ENCODE results near the gene SFXN4.
"Not testable (repeated sequence)": the region's sequence is repeated elsewhere in the genome, so short reads cannot be mapped to it uniquely, and the experiment has no call there.

The SFXN4 gene

DNA sequence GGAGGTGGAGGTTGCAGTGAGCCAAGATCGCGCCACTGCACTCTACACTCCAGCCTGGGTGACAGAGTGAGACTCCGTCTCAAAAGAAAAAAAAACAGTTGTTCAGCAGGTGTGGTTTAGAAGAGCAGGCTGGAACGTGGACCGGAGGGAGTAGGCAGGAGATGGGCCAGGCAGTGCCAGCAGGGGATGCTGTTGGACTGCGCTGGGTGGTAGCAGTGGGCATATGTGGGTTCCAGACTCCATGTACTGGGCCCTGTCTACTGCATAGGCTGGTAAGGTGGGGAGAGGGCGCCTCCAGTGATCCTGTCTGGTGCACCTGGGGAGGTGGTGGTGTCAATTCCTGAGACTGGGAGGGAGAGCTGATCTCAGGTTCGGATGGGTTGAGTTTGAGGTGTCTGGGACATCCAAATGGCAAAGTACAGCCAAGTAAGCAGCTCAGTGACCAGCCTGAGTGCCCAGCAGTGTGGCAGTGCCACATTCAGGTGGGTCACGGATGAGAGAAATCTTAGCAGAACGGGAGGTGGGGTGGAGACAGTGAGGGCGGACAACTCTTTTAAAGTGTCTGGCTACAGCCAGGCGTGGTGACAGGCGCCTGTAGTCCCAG is 25.9 kb downstream of the SFXN4 start:
- TF ChIP-seq ZNF274 (IDR thresholded peaks at IDR 0.05; ENCODE audit: low read depth, low read length) = no peak
- no peak overlapping the region for H3K4me3 ChIP-seq (ENCODE audit: low read length)

DNA sequence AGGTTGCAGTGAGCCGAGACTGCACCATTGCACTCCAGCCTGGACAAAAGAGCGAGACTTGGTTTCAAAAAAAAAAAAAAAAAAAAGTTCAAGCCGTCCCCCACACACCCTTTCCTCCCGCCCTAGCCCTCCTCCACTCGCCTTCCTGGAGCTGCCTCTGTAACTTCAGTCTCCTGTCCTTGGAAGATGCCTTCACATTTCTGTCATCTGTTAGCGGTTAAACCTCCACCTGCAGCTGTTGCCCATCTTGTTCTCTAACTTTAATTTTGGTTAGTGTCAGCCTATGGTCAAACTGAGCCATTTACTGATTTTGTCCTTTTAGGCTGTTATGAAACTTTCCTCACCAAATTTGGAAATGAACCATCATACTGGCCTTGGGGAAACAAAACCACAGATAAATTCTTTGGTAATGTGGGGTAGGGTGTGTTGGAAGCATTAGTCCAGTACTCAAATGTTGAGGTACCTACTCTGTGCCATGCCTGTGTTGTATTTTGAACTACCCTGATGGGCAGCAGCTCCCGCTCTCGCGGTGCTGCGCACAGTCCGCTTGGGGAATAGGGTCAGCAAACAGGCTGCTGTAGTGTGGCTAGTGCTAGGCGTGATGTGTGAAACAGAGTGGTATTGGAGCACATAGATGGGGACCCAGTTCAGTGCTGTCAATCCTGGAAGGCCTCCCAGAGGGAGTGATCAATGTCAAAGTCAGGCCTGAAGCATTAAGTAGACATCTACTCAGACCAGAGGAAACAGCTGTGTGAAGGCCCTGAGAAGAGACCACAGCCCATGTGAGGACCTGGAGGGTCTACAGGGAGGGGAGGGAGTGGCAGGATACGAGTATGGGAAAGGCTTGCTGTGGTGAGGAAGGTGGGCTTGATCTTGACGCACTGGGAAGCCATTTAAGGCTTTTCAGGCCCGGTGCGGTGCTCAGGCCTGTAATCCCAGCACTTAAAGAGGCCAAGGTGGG is 26.9 kb downstream of the SFXN4 start:
- TF ChIP-seq ZNF274 (IDR thresholded peaks at IDR 0.05; ENCODE audit: low read depth, low read length) = no peak
- H3K4me3 ChIP-seq (ENCODE audit: low read length) = no peak overlapping the region

DNA sequence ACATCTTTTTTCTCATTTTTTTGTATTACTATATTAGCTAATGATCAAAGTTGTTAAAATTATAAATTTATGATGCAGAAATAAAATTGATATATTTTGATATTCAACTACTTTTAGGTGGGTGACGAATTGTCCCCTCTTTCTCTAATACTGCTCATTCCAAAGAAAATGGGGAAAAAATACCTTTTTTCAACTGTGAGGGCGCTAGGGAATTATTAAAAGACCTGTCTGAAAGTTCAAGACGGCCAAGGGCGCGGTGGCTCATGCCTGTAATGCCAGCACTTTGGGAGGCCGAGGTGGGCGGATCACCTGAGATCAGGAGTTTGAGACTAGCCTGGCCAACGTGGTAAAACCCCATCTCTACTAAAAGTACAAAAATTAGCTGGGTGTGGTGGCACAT is 27.6 kb downstream of the SFXN4 start:
- not testable (repeated sequence) for H3K4me3 ChIP-seq (ENCODE audit: low read length)

DNA sequence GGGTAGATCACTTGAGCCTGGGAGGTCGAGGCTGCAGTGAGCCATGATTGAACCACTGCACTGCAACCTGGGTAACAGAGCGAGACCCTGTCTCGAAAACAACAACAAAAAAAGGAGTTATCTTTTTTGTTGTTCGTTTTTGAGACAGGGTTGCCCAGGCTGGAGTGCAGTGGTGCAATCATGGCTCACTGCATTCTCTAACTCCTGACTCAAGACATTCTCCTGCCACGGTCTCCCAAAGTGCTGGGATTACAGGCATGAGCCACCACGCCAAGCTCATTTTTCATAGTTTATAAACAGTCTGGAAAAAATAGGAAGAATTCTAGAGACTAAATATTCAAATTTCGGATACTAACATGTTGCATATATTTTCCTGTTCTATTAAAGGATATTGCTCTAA is 29.4 kb downstream of the SFXN4 start:
- H3K4me3 ChIP-seq (ENCODE audit: low read length) = no peak overlapping the region
- no peak for TF ChIP-seq ZNF274 (IDR thresholded peaks at IDR 0.05; ENCODE audit: low read depth, low read length)

DNA sequence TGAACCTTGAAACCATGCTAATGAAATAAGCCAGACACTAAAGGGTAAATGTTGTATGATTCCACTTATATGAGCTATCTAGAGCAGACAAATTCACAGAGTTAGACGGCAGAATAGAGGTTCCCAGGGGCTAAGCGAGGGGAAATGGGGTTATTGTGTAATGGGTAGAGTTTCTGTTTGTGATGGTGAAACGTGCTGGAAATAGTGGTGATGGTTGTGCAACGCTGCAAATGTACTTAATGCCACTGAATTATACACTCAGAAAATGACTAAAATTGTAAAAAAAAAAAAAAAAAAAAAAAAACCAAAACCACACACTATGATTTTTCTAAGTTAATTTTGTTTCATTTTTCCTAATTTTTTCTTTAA is 30.0 kb downstream of the SFXN4 start:
- TF ChIP-seq ZNF274 (IDR thresholded peaks at IDR 0.05; ENCODE audit: low read depth, low read length) = no peak
- H3K4me3 ChIP-seq (ENCODE audit: low read length) = no peak overlapping the region

DNA sequence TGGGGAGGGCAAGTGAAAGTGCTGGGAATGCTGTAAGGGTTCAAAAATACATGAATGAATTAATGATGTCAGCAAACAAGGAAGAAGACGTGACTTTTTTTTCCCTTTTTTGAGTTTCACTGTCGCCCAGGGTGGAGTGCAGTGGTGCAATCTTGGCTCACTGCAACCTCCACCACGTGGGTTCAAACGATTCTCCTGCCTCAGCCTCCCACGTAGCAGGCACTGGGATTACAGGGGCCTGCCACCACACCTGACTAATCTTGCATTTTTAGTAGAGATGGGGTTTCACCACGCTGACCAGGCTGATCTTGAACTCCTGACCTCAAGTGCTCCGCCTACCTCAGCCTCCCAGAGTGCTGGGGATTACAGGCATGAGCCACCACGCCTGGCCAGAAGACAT is 31.6 kb downstream of the SFXN4 start:
- TF ChIP-seq ZNF274 (IDR thresholded peaks at IDR 0.05; ENCODE audit: low read depth, low read length) = no peak
- no peak overlapping the region for H3K4me3 ChIP-seq (ENCODE audit: low read length)

DNA sequence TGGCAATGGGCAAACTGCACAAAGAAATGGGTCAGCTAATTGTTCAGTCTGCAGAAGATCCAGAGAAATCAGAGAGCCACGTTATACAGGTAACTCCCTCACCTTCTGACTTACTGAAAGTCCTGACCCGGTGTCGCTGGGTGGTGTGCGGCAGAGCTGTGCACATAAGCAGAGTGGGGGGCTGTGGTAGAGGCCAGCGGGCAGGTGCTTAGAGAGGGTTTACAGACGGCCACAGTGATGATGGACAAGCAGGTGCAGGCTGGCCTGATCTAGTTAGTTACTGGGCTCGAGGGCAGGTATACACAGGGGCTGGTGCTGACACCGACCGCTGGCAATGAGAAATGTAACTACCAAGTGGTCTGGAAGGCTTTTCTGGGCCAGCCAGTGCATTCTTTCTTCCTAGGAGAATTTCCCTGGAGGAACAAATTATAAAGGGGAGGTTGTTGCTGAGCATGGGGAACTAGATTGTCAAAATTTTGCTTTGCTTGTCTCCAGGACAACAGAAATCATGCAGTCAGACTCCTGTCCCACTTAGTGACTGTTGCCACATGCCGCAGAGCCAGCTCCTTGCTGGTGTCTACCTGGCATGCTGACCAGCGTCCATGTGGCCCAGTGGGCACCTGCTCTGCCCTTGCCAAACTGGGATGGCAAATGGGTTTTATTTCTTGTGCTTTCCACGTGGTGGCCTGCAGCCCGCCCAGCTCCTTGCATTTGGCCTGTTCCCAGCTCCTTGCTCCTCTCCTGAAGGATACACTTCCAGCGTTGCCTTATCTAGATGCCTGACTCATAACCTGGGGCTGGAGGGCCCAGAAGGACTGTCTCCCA is 32.8 kb downstream of the SFXN4 start:
- no peak for TF ChIP-seq ZNF274 (IDR thresholded peaks at IDR 0.05; ENCODE audit: low read depth, low read length)
- no peak overlapping the region for H3K4me3 ChIP-seq (ENCODE audit: low read length)

DNA sequence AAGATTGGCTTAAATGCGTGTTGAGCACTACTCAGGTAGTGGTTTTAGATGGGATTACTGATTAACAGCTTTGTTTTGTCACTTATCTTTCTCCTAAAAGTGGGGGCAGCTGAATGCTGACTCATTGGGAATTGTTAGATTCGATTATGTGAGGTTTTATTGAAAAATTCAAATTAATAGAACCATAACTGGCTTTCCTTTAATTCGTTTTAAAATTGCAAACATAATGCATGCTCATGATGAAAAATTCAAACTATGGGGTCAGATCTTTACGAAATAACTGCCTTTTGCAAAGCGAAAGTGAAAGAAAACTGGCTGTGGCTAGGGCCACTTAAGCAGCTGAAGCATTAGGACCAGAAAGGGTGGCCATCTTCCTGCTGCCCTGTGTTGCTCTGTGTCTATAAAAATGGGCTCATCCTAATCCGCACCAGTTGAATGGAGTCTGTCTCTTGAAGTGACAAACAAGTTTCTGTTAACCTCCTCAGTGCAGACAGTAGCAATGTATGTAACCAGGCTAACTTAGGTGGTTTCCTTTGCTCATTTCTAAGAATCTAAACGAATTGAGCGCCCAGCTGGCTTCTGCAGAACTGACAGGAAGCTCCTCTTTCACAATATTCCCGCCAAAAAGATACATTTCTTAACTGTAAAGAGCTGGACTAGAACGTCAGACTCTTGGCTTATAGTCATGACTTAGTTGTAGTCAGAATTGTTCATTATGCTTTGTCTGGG is 33.8 kb downstream of the SFXN4 start:
- no peak for TF ChIP-seq ZNF274 (IDR thresholded peaks at IDR 0.05; ENCODE audit: low read depth, low read length)
- H3K4me3 ChIP-seq (ENCODE audit: low read length) = peak overlapping the region; percentile 64; the same call in 1 of the 2 replicates

DNA sequence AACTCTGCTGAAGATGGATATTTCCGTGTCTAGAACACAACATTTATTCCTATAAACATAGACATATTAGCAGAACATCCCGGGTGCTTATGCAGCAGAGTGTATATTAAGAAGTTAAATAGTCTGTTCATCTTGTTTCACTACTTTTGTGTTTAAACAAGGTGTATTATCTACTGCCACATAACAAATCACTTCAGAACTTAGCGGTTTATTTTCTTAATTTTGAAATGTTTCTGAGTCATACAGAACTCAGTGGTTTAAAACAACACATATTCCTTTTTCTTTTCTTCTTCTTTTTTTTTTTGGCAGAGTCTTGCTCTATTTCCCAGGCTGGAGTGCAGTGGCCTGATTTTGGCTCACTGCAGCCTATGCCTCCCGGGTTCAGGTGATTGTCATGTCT is 35.8 kb downstream of the SFXN4 start:
- H3K4me3 ChIP-seq (ENCODE audit: low read length) = no peak overlapping the region

DNA sequence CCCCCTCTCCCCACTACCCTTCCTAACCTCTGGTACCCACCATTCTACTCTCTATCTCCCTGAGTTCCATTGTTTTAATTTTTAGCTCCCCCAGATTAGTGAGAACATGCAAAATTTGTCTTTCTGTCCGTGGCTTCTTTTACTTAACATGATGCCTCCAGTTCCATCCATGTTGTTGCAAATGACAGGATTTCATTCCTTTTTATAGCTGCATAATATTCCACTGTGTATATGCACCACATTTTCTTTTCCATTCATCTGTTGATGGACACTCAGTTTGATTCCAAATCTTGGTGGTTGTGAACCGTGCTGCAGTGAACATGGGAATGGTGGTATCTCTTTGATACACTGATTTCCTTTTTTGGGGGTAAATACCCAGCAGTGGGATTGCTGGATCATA is 39.6 kb downstream of the SFXN4 start:
- TF ChIP-seq ZNF274 (IDR thresholded peaks at IDR 0.05; ENCODE audit: low read depth, low read length) = no peak
- H3K4me3 ChIP-seq (ENCODE audit: low read length) = no peak overlapping the region

More for the DNA sequence above, 35.8 kb downstream of the SFXN4 start:
- no peak for TF ChIP-seq ZNF274 (IDR thresholded peaks at IDR 0.05; ENCODE audit: low read depth, low read length)

DNA sequence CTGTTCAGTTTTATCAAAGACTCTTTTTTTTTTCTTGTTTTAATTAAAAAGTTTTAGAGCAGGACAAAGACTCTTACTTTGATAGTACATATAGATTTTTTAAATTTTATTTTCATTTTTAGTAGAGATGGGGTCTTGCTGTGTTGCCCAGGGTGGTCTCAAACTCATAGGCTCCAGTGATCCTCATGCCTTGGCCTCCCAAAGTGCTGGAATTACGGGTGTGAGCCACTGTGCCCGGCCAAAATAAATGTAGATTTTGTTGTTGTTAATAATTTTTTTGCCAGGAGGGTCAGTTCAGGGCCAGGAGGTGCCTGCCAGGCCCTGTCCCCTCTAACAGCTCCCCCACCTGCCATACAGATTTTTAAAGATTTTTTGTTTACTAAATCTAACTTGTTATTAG is 44.6 kb downstream of the SFXN4 start:
- H3K4me3 ChIP-seq (ENCODE audit: low read length) = peak overlapping the region; percentile 36; the same call in 1 of the 2 replicates
- TF ChIP-seq ZNF274 (IDR thresholded peaks at IDR 0.05; ENCODE audit: low read depth, low read length) = no peak

DNA sequence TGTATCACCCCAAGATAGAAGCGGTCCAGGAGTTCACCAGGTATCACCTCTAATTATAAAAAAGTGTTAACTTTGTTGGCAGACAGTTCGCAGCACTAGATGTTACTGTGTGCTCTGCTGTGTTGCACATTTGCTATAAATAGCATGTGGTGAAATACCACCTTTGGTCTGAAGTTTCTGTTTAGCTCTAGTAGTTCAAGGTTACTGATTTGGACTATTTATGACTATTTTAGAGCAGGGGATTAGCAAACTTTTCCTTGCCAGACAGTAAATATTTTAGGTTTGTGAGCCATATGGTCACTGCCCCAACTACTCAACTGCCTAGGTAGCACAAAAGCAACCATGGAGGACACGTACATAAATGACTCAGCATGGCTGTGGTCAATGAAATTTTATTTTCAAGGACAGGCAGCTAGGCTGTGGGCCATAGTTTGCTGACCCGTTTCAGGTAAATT is 45.1 kb downstream of the SFXN4 start:
- no peak for TF ChIP-seq ZNF274 (IDR thresholded peaks at IDR 0.05; ENCODE audit: low read depth, low read length)
- peak overlapping the region; percentile 36; the same call in 1 of the 2 replicates for H3K4me3 ChIP-seq (ENCODE audit: low read length)

DNA sequence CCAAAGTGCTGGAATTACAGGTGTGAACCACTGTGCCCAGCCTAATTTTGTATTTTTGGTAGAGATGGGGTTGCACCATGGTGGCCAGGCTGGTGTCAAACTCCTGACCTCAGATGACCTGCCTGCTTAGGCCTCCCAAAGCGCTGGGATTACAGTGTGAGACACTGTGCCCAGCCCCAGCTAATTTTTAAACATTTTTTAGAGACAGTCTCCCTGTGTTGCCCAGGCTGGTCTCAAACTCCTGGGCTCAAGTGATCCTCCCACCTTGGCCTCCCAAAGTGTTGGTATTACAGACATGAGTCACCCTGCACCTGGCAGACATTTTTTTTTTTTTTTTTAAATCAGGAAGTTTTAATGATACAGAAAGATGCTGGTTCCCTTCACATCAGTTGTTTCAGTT is 46.1 kb downstream of the SFXN4 start:
- H3K4me3 ChIP-seq (ENCODE audit: low read length) = no peak overlapping the region
- no peak for TF ChIP-seq ZNF274 (IDR thresholded peaks at IDR 0.05; ENCODE audit: low read depth, low read length)

DNA sequence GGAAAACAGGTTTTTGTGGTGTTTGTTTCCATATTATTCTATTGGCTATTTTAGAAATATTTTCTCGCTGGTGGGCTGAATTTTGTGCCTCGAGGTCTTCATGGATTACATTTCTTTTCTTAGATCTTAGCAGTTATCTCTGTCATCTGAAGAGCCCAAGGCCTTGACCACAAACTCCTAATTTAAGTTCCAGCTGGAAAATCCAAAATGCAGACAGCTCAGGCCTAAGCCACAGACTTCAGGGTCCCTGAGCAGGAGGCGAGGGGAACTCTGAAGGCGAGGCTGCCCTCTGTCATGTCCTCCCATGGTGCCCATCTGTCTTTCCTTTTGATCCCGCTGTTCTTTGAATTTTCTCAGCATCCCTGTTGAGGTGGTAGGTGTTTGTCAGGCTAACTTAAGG is 47.3 kb downstream of the SFXN4 start:
- H3K4me3 ChIP-seq (ENCODE audit: low read length) = no peak overlapping the region
- TF ChIP-seq ZNF274 (IDR thresholded peaks at IDR 0.05; ENCODE audit: low read depth, low read length) = no peak
